PFSK-1 (cell line): ENCODE measurements around the gene LONP1.

Source experiments
- FOXP2 ChIP-seq: optimal IDR thresholded peaks from 2 replicates; pipeline ENCODE3; 2011; ENCODE audit warnings: borderline replicate concordance, control low read depth, inconsistent platforms; ENCODE audit not compliant: insufficient read depth; ENCODE audit errors: extremely low read length, extremely low read depth
- POLR2AphosphoS5 ChIP-seq: IDR thresholded peaks from 2 replicates; pipeline ENCODE4 v1.6.1; 2012; ENCODE audit warnings: low read depth, mild to moderate bottlenecking, control low read depth, low read length, moderate library complexity
- REST ChIP-seq, 2 experiments: IDR thresholded peaks; 2 replicates each; pipeline versions ENCODE4 v1.6.1 to v1.8.0; 2011 to 2012; ENCODE audit warnings: low read depth in 2 of 2, low read length in 2 of 2, control low read depth in 1 of 2, inconsistent platforms in 1 of 2, mild to moderate bottlenecking in 1 of 2, moderate library complexity in 1 of 2; ENCODE audit not compliant: insufficient read depth in 1 of 2
- SIN3A ChIP-seq: IDR thresholded peaks from 2 replicates; pipeline ENCODE4 v1.6.1; 2012; ENCODE audit warnings: mild to moderate bottlenecking, low read length, moderate library complexity, borderline replicate concordance; ENCODE audit not compliant: insufficient read depth
- TAF1 ChIP-seq: IDR thresholded peaks from 2 replicates; pipeline ENCODE4 v1.6.1; 2012; ENCODE audit warnings: low read length, control low read depth, borderline replicate concordance; ENCODE audit not compliant: insufficient read depth

LONP1 gene

DNA sequence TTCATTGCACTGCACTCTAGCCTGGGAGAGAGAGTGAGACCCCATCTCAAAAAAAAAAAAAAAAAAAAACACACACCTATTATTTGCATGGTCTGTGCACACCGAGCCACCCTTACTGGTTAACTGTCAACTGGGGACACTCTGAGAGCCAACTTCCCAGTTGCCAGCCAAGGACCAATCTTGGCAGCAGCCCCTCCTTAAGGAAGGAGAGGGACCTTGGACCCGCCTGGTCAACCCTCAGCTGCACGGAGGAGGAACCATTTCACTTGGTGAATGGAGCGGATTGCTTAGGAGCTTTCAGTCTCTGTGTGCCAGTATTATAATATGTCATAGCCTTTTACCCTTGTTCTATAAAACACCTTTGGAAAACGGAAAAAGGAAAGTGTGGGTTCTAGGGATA lies 64.5 kb downstream of the LONP1 start:
- TF ChIP-seq REST (IDR thresholded peaks at IDR 0.05; ENCODE audit: insufficient read depth in 1 of 2, low read depth in 2 of 2, low read length in 2 of 2) = no peak
- no peak for TF ChIP-seq TAF1
- TF ChIP-seq POLR2AphosphoS5 = no peak
- no peak for TF ChIP-seq FOXP2
- no peak for TF ChIP-seq SIN3A

DNA sequence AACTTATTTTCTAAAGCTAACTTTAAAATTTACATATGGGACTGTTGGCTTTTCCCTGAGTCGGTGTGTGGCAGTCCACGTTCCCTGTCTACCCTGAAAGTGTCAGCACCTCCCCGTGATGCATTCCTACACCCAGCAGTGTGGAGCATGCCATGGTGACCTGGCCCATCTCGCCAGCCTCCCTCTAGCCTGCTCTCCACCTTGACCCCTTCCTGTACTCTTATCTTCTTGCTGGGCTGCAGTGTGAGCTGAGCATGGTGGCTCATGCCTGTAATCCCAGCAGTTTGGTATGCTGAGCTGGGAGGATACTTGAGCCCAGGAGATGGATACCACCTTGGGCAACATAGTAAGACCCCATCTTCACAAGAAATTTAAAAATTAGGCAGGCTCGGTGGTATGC lies 65.0 kb downstream of the LONP1 start:
- TF ChIP-seq SIN3A (no peak), REST (IDR thresholded peaks at IDR 0.05; ENCODE audit: insufficient read depth in 1 of 2, low read depth in 2 of 2, low read length in 2 of 2) (no peak), FOXP2 (no peak), TAF1 (no peak), POLR2AphosphoS5 (no peak)

DNA sequence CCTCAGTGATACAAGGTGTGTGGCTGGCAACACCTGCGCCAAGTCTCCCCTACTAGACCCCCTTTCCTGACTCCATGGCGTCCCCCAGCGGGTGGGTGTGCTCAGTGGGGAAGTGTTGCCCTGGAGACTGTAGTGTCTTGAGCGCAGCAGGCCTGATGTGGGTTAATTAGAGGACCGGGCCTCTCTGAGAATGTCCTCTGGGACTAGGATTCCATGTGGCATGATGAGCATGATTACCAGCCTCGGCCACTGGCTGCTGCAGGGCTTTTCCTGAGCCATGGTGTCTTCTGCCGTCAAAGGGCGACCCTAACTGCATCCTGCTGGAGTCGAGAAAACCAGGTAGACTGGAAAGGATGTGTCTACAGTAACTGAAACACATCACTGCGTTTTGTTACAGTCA lies 67.7 kb downstream of the LONP1 start:
- no peak for TF ChIP-seq POLR2AphosphoS5
- no peak for TF ChIP-seq REST (IDR thresholded peaks at IDR 0.05; ENCODE audit: insufficient read depth in 1 of 2, low read depth in 2 of 2, low read length in 2 of 2)
- no peak for TF ChIP-seq SIN3A
- TF ChIP-seq FOXP2 = no peak
- TF ChIP-seq TAF1 = no peak

- TF ChIP-seq REST (IDR thresholded peaks at IDR 0.05; ENCODE audit: insufficient read depth in 1 of 2, low read depth in 2 of 2, low read length in 2 of 2) (no peak), TAF1 (no peak), SIN3A (no peak), POLR2AphosphoS5 (no peak), FOXP2 (no peak)
Observed at GRCh38 chr19:5651361-5651760, 68.6 kb downstream of the LONP1 start.

GRCh38 chr19:5648464-5648863 lies 71.5 kb downstream of the LONP1 start:
- TF ChIP-seq POLR2AphosphoS5 (no peak), FOXP2 (no peak), REST (IDR thresholded peaks at IDR 0.05; ENCODE audit: insufficient read depth in 1 of 2, low read depth in 2 of 2, low read length in 2 of 2) (no peak), TAF1 (no peak), SIN3A (no peak)
